IPS DF 4.7 (cell line): ENCODE data around the gene IQCN.

Source experiments
- DNase-seq: peaks from one replicate; pipeline ENCODE4 v3.0.0-alpha.2; 2013; ENCODE audit warnings: low spot score; ENCODE audit errors: extremely low read depth

IQCN gene

GRCh38 chr19:18231775-18232174 lies 42.5 kb downstream of the IQCN start:
- DNase-seq, result no peak

- DNase-seq, result no peak
Observed at GRCh38 chr19:18230941-18231734, 43.1 kb downstream of the IQCN start.

GRCh38 chr19:18229915-18230314 lies 44.3 kb downstream of the IQCN start:
- DNase-seq, result no peak

- no peak for DNase-seq
Observed at GRCh38 chr19:18229474-18229873, 44.8 kb downstream of the IQCN start.

GRCh38 chr19:18227781-18228271 lies 46.4 kb downstream of the IQCN start:
- DNase-seq, result no peak

GRCh38 chr19:18226956-18227780 lies 47.1 kb downstream of the IQCN start:
- DNase-seq, result no peak

GRCh38 chr19:18225702-18226468 lies 48.4 kb downstream of the IQCN start, which contains the start of gene PDE4C:
PDE4C (minus strand) TSS chr19:18226438; CDS start chr19:18226415, 23 bp downstream.
- no peak for DNase-seq

- DNase-seq, result no peak
Observed at GRCh38 chr19:18225355-18225701, 48.9 kb downstream of the IQCN start.

- peak; percentile 97 for DNase-seq
Observed at GRCh38 chr19:18224525-18225354, 49.5 kb downstream of the IQCN start.

- DNase-seq, result no peak
Observed at GRCh38 chr19:18223860-18224524, 50.3 kb downstream of the IQCN start.

- DNase-seq, result no peak
Observed at GRCh38 chr19:18221815-18222725, 52.2 kb downstream of the IQCN start.

- DNase-seq, result no peak
Observed at GRCh38 chr19:18220632-18221275, 53.5 kb downstream of the IQCN start.

- DNase-seq, result no peak
Observed at GRCh38 chr19:18219911-18220631, 54.2 kb downstream of the IQCN start.

GRCh38 chr19:18218600-18218999 lies 55.7 kb downstream of the IQCN start:
- no peak for DNase-seq

GRCh38 chr19:18218159-18218558 lies 56.1 kb downstream of the IQCN start:
- DNase-seq, result no peak

- no peak for DNase-seq
Observed at GRCh38 chr19:18216789-18217188, 57.5 kb downstream of the IQCN start.

GRCh38 chr19:18214779-18215433 lies 59.3 kb downstream of the IQCN start:
- DNase-seq, result no peak
